ENCODE results near the gene ZNF333. TPM values are rescaled to one million over a fixed set of nuclear protein-coding genes. Genes with fewer than 3 reads are reported as not detected.

ZNF333 gene
- total RNA-seq, 1 experiment from 2014 or later = 6.0 TPM

DNA sequence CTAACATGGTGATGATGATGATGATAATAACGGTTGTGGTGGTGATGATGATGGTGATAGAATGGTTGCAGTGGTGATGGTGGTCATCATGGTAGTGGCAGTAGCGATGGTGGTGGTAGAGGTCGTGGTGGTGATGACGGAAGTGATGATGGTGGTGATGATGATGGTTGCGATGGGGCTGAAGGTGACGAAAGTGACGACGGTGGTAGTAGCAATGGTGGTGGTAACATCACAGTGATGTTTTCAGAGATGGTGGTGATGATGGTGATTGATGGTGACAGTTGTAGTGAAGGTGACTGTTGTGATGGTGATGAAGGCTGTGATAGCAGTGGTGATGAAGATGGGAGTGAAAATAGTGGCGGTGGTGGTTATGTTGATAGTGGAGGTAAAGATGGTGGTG, 11.6 kb upstream of the ZNF333 start:
- Mint-ChIP-seq H3K27me3 (ENCODE audit: low read depth) (peaks cover 7% of the 10 kb centered on the region), H3K4me3 (no peak overlapping the region), H3K4me1 (no peaks in the 10 kb centered on the region), H3K9me3 (peaks cover 8 to 45% of the 10 kb centered on the region in 2 experiments; a peak in 4 of 5 replicates), H3K27ac (no peak overlapping the region), H3K36me3 (ENCODE audit: insufficient read depth in 1 of 3, low read depth in 3 of 3) (peaks cover 0 to 5% (median 0%) of the 10 kb centered on the region in 3 experiments; a peak in 1 of 7 replicates)
- TF ChIP-seq CTCF (conservative IDR thresholded peaks at IDR 0.05) = no peak
- H3K9me3 ChIP-seq (ENCODE audit: control insufficient read depth, low read depth, low read length) = no peaks in the 10 kb centered on the region
- H3K18ac ChIP-seq (ENCODE audit: insufficient read length, low read depth, low read length) = no peak overlapping the region
- no peak overlapping the region for H3K9ac ChIP-seq (ENCODE audit: extremely low read depth, insufficient read length, low read length)
- no peak overlapping the region for H2BK120ac ChIP-seq (ENCODE audit: low read depth, low read length, poor library complexity, severe bottlenecking)
- H2BK12ac ChIP-seq (ENCODE audit: insufficient read length, low read depth, low read length) = no peak overlapping the region
- no peak overlapping the region for H3K23ac ChIP-seq (ENCODE audit: insufficient read length, low read depth, low read length)
- H2BK20ac ChIP-seq (ENCODE audit: low read depth, low read length, poor library complexity, severe bottlenecking) = no peak overlapping the region
- H4K8ac ChIP-seq (replicated peaks; ENCODE audit: insufficient read length, low read depth, low read length) = no peak overlapping the region
- WGBS (ENCODE audit: extremely low coverage, insufficient read length, low lambda C conversion rate) = no CpG with 5 or more reads among the region's 9 CpGs
- no peak overlapping the region for H2AK5ac ChIP-seq (ENCODE audit: insufficient read length, low read length)
- no peaks in the 10 kb centered on the region for H3K27me3 ChIP-seq (ENCODE audit: insufficient read depth, low read length)
- H3K14ac ChIP-seq (ENCODE audit: insufficient read depth, low read length) = no peak overlapping the region
- no peaks in the 10 kb centered on the region for H3K79me1 ChIP-seq (ENCODE audit: insufficient read depth, low read depth, low read length, poor library complexity, severe bottlenecking)
- H3K56ac ChIP-seq (ENCODE audit: insufficient read length, low read depth, low read length) = no peak overlapping the region
- no peaks in the 10 kb centered on the region for H4K20me1 ChIP-seq (ENCODE audit: control insufficient read depth, insufficient read depth, insufficient read length)
- H3K4me1 ChIP-seq (ENCODE audit: insufficient read depth, low read length) = no peaks in the 10 kb centered on the region
- no peak for DNase-seq
- no peak overlapping the region for H4K5ac ChIP-seq (ENCODE audit: insufficient read length, low read depth, low read length)
- H3K4ac ChIP-seq (ENCODE audit: low read depth, low read length) = no peak overlapping the region
- H4K91ac ChIP-seq (ENCODE audit: insufficient read length, low read depth, low read length) = no peak overlapping the region
- H2BK5ac ChIP-seq (ENCODE audit: insufficient read length, low read length) = no peak overlapping the region
- H2BK15ac ChIP-seq (ENCODE audit: low read depth, low read length) = no peak overlapping the region
- H3T11ph ChIP-seq (ENCODE audit: low read length) = no peak overlapping the region
- H2AFZ ChIP-seq (ENCODE audit: low read length) = no peak overlapping the region
- H3K23me2 ChIP-seq (ENCODE audit: insufficient read length, low read depth, low read length, poor library complexity, severe bottlenecking) = no peaks in the 10 kb centered on the region
- no peak overlapping the region for H3K4me2 ChIP-seq (ENCODE audit: insufficient read depth, insufficient read length, low read length)
- no peak overlapping the region for H3K27ac ChIP-seq (ENCODE audit: insufficient read length, low read depth, low read length)
- H3K79me2 ChIP-seq (ENCODE audit: insufficient read depth, low read length) = no peaks in the 10 kb centered on the region
